Measurements from ENCODE around the gene SNCA.

DNA sequence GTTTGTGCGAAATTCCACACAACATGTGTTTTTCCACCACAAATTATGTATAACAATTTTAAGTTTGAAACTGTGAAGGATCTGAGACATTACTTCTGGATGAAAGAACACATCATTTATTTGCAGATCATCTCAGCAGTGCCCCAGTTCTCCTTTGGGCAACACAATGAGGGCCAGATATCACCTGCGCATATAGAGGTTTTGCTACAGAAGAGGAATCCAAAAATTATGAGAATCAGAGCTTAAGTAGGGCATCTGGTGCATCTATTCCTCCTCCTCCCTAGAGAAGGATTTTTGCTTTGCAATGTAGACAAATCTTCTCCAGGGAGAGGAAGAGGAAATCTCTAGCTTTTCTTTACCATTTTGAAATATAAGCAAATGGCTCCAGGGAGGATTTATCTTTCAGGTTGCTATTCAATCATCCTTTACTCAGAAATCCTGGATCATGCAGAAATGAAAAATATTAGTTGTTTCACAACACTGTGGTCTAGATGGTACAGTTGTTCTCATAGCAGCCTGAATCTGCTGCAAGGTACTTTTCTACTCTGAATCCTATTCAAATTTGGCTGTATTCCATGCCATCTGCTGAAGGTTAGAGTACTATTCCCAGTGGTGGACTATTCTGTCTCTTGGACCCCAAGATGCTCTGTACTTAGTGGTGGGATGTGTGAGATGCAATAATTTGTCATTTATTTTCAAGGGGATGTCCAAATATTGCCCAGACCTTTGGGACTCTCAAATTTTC is 132.1 kb downstream of the SNCA start:
- no peak for TF ChIP-seq YY1 (IDR thresholded peaks at IDR 0.05; ENCODE audit: insufficient read depth, insufficient read length)
- no peak for TF ChIP-seq ZNF274 (IDR thresholded peaks at IDR 0.05; ENCODE audit: low read depth, low read length)

Measured in NT2/D1 (cell line).